Limb (tissue), 2 donors: ENCODE data around the gene ACER3.
"Not testable (repeated sequence)": the region's sequence is repeated elsewhere in the genome, so short reads cannot be mapped to it uniquely, and the experiment has no call there.

Experiments
- DNase-seq, 2 donors: peaks; one replicate each; pipeline ENCODE4 v3.0.0-alpha.2; 2016; ENCODE audit errors: extremely low spot score in 2 of 2

Gene ACER3

DNA sequence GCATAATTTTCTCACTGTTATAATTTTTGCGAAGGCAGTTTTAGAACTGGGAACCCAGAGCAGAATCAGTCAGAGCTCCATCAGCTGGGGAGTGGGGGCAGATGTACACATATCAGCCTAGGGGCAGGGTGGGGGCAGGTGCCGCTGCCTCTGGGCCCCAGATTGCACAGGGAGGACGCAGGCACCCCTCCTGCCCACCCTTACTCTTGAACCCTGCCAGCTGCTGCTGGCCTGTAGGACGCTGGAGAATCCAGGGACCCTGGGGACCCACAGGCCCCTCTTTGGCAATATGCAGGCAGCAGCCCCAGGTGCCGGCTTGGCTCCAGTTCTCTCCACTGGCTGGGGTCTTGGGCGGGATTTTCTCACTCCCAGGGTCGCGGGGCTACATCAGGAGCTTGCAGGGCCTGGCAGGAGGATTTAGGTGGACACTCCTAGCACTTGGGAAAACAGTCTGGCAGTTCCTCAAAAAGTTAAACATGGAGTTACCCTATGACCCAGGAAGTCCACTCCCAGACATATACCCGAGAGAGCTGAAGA is 197.3 kb downstream of the ACER3 start:
- DNase-seq = no peak

DNA sequence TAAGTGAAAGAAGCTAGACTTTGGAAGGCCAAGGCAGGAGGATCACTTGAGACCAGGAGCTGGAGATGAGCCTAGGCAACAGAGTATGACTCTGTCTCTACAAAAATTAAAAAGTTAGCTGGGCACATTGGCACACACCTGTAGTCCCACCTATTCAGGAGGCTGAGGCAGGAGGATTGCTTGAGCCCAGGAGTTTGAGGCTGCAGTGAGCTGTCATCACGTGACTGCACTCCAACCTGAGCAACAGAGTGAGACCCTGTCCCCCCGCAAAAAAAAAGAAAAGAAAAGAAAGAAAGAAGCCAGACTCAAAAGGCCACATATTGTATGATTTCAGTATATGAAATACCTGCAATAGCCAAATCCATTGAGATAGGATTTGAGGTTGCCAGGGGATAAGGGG is 198.2 kb downstream of the ACER3 start:
- DNase-seq = no peak

DNA sequence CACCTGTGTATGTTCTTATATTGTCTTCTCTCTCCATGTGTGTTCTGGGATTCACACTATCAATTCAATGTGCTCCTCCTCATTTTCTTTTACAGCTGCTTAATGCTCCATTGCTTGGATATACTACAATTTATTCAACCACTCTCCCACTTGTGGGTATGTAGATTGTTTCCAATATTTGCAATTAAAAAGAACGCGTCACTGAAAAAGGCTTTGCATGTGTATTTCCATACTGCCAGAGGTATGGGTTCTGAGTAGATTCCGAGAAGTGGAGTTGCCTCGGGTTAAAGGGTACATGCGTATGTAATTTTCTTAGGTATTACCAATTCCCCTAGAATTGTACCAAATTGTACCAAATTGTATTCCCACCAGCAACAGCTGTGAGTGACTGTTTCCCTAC is 199.1 kb downstream of the ACER3 start:
- no peak for DNase-seq

DNA sequence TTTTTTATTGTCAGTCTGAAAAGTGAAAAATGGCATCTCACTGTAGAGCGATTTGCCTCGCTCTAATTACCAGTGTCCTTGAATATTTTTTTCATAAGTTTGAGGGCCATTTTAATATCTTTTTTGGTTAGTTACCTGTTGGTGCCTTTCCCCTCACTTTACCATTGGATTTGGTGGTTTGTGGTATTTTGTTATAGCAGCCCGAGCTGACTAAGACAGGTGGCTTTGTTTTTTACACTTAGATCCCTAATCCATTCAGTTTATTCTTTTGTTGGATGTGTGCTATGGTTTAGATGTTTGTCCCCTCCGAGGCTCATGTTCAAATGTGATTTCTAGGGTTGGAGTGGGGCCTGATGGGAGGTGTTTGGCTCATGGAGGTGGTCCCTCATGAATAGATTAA is 199.5 kb downstream of the ACER3 start:
- DNase-seq = no peak

DNA sequence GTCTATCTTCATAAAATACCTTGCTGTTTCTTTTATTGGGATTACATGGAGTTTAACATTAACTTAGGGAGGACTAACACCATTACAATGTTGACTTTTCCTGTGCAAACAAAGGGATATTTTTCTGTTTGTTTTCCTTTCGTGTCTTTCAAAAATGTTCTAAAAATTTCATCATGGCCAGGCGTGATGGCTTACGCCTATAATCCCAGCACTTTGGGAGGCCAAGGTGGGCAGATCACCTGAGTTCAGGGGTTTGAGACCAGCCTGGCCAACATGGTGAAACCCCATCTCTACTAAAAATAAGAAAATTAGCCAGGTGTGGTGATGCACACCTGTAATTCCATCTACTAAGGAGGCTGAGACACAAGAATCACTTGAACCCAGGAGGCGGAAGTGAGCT is 200.5 kb downstream of the ACER3 start:
- DNase-seq = not testable (repeated sequence)

DNA sequence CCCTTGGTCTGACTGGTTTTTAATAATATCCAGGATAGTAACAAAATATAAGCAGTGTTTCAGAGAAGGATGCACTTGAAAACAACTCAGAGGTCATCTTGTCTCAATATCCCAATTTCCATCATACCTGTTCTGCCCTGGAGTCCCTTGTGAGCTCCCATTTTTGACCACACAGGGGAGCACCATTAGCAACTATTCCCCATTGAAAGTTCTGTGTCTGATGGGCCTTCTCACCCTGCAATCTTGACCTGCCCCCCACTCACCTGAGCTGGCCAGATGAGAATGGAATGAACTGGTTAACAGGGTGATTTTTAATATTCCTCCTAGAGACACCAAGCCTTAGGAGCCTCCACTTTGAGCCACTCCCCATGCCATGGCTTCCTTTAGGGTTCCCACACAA is 202.2 kb downstream of the ACER3 start:
- no peak for DNase-seq

DNA sequence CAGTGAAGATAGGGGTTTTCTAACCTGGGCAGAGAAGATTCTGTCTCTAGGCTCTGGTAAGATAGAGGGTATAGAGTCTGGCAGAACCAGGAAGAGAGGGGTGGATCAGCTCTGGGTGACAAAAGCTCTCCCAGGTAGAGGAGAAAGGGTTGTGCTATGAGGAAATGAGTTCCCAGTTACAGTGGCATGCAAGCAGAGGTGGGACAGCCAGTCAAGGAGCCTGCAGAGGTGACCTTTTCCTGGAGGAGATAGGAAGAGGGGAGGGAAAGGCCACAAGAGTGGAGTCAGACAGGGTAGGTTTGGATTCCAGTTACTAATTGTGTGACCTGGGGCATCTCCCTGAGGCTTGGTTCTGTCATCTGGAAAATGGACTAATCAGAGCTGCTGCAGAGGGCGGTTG is 202.7 kb downstream of the ACER3 start:
- DNase-seq = no peak

DNA sequence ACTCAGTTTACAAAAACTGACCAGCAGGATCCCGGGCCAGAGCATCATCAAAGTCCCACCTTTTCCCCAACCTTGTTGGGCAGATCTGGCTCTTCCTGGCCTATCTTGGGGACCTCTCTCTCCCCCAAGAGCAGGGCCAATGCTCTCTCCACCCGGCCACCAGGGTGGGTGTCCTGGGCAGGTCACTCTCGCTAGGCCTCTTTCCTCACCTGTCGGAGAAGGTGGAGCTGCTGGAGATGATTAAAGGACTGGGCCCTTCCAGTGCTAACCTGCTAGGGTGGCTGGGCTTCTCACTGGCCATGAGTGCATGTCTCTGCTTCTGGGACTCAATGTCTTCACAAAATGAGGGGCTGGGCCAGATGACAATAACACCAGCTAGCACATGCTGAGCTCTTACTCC is 203.1 kb downstream of the ACER3 start:
- no peak for DNase-seq

DNA sequence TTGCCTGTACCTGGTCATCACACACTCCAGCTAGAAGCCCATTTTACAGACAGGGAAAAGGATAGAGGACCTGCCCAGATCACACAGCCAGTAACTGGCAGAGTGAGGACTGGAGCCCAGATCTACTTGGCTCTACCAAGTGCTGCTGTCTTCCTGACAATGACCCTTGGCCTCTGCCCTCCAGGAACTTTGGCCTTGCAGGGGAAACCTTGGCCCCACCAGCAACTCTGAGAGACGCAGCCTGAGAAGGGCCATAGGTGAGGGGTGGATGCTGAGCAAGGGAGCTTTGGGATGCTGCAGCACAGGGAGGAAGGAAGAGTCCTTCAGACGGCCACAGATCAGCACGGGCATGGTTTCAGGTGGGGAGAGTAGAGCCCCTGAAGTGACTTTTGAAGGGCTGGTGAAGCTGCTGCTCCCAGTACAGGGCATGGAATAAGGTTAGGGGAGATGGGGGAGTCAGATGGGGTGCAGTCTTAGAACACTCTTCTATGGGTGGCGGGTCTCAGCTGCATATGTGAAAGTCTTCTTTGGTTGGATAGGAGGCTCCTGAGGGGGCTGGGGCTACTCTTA is 204.0 kb downstream of the ACER3 start:
- DNase-seq = no peak

DNA sequence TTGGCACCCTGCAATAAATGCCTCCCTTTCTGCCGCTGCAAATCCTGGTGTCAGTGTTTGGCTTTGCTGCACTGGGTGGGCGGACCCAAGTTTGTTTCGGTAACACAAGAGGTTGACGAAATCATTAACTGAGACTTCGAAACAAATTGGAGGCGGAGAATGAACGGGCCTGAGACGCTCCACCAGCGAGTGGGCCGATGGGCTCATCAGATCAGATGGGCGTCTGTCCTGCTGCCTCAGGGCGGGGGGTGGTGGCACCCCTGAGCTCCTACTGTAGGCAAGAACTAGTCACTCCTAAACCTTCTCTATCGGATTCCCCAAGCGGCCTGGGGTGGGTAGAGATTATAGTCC is 205.1 kb downstream of the ACER3 start:
- DNase-seq = no peak

DNA sequence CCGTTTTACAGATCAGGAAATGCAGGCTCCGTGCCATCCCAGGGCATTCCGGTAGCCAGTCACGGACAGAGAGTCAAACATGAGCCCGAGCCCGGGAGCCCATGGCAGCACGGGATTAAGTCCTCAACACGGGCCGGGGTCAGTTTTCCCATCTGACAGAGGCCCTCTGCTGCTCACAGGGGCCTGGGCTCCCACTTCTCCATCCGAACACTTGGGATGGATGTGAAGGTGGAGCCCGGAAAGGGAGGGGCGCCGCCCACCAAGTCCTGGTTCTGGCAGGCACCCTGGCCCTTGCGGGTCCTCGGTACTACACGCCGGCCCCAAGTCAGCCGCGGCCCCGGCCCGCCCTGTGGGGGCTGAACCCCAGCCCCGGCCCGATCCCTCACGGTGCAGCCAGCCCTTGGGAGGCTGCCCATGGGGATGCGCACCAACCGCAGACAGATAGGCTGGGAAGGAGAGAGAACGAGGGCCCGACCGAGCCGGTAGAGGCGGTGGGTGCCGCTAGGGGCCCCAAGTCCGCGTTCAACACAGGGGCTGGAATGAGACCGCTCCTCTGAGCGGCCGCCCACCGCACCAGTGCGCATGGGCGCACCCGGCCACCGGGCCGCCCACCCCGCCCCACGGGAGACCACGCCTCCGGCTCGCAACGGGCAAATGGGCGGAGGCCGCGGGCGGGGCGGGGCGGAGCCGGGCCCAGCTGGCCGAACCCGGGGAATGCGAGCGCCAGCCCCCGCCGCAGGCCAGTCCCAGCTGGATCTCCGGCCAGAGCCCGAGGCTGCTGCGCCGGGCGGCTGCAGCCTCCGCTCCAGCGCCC is 205.7 kb downstream of the ACER3 start, which contains the start of gene CAPN5:
Gene CAPN5 (plus strand): TSS at position 743 of the 814 bp plus-strand sequence. CDS start 17,916 bp downstream, outside the sequence.
- peak; percentile 92 to 97 for DNase-seq

DNA sequence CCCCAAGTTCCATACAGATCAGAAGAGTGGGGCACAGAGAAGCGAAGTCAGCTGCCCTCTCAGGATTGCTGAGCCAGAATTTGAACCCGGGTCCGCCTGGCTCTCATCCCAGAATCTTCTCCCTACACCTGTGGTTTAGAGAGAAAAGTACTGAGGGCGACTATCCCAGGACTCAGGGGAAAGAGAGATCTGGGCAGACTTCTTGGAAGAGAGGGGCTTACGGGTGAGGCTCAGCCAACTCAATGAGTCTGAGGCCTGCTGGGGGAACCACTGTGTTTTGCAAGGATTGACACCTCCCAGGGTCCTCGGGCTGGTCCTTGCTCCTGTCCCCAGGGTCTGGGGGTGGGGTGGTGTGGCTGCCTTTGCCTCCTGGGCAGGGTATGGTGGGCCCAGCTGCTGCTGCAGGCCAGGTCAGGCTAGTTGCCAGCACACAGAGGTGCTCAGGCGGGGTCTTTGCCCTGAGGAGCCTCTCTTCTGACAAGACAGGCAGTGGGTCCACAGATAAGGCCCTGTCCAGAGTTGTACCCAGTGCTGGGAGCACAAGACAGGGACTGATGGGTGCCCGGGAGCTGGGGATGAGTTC is 207.2 kb downstream of the ACER3 start:
- DNase-seq = no peak

DNA sequence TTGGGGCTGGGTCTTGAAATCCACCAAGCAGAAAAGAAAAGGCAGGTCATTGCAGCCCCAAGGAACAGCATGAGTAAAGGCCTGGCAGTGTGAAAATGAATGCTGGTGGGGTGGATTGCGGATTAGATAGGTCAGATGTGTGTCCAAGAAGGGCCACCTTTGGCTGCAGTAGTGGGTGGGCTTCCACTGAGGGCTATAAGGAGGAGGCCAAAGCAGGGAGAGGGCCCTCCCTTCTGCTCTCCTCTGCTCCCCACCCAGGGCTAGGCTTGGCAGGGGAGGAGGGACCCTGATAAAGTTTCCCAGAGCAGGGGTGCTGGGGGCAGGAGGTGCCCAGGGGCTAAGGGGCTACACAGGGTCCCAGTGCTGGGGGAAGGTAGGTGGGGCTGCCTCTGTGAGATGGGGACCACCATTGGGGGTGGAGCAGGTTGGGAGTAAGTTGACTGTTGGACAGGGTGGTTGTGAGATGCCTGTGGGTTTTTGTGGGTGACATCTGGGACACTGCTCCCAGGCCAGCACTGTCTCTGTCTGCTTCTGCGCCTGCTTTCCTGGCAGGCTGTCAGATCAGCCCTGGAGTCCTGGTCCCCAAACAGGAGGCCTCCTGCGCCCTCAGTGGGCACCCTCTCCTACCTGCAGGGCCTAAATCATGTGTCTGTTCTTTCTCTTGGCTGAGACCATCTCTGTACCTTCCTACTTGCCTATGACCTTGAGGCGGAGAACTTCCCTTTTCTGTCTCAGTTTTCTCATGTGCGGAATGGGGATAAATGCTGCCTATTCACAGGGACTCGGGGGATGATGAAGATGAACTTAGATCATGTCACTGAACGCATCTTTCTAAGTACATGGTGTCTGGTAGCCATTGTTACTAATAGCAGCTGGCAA is 208.0 kb downstream of the ACER3 start:
- DNase-seq = no peak

DNA sequence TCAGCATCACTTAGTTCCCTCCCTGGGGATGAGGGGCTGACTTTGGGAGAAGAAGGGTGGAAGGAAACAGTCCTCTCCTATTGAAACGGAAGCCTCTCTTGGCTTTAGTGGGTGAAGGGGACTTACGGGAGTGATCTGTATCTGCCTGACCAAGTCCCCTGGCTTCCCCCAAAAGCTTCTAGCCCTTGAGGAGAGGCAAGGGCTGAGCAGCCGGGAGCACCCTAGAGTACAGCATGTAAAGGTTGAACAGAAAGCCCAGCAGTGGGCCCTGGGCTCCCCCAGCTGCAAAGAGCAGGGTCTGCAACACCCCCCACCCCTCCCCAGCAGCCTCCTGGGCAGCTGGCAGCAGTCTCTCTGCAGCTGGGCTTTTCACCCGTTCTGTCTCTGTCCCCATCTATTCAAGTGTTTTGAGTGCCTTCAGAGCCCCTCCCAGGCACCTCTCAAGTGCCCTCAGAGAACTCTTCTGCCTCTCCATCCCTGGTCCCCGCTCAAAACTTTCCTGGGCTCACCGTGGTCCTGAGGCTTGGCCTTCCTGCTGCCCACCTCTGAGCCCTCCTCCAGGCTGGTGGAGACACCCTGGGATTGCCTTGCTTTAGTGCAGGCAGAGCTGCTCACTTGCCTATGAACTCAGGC is 208.7 kb downstream of the ACER3 start:
- no peak for DNase-seq

DNA sequence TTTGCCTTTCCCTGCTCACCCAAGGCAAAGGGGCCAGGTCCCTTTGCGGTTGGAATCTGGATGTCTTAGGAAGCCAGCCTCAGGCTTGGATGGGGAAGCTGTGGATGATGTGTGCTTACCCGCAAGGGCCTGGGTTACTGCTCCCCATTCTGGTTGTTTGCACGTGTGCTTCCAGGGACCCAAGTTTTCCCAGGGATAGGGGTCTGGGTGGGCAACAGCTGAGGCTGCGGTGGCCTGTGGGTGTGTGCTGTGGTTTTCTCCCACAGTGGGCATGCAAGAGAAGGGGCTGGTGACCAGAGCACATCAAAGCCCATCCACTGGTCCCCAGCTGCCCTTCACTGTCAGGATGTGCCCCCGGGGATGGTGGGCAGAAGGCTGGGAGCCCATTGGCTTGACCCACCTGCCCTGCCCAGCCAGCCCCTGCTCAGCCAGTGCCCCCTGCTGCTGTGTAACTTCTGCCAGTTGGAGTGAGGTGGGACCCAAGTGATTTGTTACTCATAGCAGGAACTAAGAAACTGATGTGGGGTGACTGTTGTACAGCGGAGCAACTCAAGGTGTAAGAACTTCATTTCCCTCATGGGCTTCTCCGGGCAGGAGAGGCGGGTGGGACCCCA is 209.4 kb downstream of the ACER3 start:
- no peak for DNase-seq

DNA sequence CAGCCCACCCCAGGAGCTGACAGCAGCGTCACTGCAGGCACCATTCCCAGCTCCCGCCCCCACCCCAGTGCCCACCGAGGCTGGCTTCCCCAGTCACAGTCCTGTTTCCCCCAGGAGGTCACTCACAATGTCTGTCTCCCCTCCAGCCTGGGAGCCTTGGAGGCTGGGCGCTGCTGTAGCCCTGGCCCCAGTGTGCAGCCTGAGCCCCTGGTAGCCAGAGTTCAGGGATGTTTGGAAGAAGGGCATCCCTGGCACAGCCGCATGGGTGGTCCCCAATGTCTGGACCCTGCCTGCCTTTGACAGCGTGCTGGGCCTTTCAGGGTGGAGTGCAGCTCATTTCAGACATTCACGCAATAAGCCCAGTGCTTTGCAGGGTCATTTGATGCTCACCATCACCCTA is 210.4 kb downstream of the ACER3 start:
- DNase-seq = no peak

DNA sequence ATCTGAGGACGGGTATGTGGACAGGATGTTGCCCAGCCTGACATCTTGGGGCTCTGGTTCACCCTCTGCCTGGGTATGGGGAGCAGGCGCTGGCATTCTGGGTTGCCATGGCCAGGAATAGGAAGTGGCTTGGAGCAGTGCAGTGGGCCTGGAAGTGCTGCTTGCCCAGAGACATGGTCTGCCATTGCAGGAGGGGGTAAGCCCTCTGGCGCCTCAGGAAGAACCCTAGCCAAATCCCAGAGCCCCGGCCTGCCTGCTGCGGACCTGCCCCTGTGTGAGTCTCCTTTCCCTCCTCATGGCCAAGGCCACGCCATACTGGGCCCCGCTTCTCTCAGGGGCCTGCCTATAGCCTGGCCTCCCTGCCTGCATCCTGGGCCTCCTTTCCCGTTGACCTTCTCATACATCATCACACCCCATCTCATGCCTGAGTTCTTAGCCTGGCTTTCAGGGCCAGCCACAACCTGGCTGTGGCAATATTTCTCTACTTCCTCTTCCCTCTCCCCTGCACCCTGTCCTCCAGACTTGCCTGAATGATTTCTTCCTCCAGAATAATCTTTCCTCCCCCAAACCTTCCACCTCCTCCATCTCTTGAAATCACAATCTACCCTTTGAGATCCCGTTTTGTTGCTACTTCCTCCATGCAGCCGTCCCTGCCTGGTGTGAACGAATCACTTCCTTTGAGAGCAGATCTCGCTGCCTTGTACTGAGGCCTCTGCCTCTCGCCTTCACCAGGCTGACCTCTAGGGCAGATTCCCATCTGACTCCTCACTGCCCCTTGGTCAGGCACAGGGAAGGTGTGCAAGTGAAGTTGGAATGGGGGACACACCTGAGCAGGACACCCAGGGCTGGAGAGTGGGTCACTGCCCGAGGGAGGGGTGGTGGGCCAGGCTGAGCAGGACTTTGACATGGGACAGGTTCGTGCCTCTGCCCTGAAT is 211.2 kb downstream of the ACER3 start:
- DNase-seq = no peak

DNA sequence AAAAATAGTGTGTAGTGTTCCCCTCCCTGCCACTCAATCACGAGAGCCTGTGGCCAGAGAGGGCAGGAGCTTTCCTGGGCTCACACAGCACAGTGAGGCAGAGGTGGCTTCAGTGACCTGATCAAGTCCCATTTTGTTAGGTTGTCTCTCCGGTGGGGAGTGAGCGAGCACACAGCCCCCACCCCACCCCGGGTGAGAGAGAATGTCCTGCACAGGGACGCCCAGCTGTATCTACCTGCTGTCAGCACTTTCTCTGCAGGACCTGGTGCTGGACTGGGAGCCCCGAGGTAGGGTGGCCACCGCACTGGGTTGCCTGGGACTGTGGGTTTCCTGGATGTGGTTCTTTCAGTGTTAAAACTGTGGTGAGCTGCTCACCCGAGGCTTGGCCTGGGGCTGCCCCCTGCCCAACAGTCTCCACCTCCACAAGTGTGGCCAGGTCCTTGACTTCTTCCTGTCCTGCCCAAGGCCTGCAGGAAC is 212.2 kb downstream of the ACER3 start:
- no peak for DNase-seq

DNA sequence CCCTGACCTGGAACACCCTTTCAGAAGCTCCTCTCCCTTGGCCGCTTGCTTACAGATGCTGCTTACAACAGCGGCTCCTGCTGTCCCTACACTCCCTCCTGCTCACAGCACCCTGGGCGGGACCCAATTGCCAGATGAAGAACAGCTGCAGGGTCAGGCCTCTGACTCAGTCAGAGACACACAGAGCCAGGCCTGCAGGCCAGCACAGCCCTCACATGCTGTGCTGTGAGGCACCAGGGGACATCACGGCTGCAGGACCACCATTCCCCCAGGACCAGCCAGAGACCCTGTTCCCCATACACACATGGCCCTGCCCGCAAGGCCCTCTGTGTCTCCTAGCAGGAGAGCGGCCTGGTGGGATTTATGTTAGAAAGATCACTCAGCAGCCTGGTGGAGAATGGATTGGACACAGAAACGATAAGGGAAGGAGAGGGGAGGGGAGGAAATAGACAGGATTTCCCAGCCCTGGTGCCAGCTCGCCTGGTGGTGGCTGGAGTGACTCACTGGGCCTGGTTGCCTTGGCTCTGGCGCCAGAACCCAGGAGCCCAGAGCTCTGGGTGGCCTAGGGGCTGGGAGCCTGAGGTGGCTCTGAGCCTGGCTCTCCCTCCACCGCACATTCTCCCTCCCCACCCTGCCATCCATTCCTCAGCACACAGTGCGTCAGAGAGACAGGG is 212.7 kb downstream of the ACER3 start:
- peak; percentile 60 to 75 for DNase-seq
